NCI-H345 treated with DMSO at 0.1 percent for 48 hours (cell line): ENCODE measurements around the gene TMEM234.
A peak's percentile ranks its signal among the peaks of the same experiment; 100 is the strongest.

ENCODE experiments used
- DNase-seq: peaks from one replicate; lab custom pipeline; 2025; ENCODE audit not compliant: unreplicated experiment; lab: John Stamatoyannopoulos, UW

TMEM234 gene

DNA sequence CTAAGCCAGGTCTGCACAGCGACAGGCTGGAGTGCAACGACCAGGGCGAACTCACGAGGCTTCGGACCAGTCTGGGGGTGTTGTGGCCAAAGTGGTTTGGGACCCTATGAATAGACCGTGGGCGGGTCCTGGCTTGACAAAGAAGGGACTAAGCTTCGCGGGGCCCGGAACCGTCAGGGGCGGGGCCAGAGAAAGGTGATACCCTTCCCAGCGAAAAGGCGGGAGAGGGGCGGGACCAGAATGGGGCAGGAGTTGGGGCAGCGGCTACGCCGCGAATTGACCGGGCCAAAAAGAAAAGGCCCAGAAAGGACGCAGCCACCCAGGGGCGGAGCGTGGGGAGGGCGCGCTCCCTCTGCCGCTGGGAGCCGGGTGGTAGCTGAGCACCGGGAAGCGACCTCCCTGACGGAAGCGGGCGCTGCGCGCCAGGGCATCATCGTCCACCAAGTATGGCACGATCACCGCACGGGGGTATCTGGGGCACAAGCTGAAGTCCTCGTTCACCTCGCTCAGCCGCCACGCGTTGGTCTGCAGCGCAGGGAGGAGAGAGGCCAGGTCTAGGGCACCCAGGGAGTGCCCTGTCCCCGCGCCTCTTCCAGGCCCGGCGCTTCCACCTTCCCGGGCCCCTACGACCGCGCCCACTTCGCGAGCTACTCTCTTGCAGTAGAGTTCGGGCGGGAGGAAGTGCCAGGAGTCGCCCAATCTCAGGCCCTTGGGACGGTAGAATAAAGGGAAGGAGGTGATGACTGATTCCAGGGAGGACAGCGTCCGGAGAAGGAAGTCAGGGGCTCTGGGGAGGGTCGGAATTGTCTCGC is 18.2 kb upstream of the TMEM234 start:
- DNase-seq, result peak; percentile 82

DNA sequence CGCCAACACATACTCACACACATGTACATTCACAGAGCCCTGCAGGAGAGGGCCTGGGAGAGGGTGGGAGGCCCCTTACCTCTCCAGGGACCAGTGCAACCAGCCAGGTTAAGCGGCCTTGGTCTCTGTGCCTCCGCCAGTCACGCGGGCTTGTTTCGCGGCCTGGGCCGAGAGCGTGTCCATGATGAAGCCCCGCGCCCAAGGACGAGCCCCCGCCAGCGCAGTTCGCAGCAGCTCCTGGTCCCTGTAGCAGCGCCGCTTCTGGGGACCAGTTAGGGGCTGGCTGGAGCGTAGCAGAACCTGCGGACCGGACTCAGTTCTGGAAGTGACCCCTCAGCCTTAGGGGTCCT is 17.6 kb upstream of the TMEM234 start:
- DNase-seq, result no peak

DNA sequence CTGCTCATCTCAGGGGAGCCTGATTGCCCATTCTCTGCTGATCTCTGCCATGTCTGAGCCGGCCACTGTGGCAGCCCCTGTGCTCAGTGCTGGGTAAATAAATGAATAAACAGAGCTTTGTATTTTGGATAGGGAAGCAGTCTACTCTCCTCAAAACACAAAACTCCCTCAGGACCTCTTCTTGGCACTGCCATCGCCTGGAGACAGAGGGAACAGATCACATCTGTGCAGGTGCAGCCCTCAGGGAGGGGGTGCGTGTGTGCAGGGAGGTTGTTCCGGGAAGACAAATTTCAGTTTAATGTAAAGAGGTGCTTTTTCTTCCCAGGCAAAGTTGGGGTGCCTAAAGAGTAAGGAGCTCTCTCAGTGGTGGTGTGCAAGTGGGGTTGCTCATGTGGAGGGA is 17.2 kb upstream of the TMEM234 start:
- DNase-seq, result peak; percentile 67

DNA sequence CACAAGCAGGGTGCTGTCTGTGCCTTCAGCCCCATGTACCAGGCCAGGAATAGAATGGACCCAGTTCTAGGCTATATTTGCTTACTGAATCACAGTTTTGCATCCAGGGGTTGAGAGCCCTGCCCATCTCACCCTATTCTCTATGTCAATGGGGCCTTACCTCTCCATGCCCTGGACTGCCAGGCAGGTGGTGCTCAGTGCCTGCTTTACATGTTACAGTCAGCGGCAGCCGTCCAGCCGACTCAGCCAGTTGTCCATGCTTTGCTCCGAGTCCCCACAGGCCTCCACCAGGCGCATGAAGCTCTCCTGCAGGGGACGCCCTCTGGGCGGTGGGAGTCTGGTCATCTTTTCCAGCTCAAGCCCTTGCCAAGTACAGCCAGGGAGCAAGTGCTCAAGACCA is 12.6 kb upstream of the TMEM234 start:
- DNase-seq, result no peak

DNA sequence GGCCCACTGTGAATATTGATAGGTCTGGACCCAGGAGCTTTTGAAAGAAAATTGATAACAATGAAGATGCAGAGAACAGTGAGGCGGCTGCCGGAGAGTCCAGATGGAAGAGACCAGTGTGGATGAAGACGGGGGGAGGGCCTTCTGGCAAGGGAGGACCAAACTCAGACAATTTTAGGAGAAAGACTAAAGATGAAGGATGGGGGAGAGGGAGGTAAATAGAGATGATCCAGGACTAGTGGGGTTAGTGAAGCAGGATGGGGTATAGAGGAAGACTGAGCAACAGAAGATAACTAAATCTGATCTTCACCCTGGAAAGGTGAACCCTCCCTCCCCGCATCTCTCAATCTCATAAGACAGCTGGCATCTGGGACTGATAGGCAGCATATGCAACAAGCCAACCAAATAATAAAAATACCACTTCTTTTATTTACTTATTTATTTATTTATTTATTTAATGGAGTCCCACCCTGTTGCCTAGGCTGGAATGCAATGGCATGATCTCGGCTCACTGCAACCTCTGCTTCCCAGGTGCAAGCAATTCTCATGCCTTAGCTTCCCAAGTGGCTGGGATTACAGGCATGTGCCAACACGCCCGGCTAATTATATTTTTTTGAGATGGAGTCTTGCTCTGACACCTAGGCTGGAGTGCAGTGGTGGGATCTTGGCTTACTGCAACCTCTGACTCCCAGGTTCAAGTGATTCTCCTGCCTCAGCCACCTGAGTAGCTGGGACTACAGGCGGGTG is 10.6 kb upstream of the TMEM234 start:
- no peak for DNase-seq

DNA sequence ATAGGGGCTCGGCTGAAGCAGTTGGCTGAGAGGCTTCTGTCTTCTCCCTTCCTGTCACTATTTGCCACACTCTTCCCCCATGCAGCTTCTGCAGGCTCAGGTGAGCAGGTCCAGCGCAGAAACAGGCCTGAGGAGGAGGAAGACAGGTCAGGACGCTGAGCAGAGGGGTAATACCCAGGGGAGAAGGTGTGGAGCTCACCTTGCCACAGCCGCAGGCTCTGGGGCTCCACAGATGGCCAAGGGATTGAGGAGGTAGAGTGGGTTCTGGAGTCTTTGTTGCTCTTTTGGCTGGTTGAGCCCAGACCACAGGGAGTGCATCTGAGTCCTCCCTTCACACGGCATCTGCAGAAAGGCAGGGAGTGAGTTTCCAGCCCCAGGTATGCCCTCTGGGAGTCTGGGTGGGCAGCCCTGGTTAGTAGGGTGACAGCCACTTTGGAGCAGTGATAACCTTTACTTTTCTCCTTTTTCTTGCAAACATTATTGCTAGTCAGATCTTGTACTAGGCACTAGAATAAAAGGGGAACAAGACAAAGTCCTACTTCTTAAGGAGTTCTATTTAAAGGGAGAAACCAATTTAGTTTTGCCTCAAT is 9.8 kb upstream of the TMEM234 start:
- DNase-seq, result no peak

DNA sequence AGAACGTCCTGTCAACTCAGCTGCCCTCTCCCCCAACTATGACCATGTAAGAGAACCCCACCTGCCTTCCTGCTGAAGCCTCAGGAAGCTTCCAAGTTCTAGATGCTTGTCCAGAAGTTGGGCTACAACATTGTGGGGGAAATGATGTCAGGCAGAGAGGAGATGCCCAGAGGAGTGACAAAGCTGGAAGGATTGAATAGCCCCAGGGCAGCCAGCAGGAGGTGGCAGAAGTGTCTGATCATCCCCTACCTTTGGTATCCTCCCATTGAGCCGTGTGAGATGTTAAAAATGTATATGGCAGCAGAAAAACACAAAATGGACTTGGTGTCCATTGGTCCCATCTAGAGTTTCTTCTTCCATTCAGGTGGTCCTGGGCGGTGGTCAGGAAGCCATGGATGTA is 6.6 kb upstream of the TMEM234 start:
- DNase-seq, result no peak

DNA sequence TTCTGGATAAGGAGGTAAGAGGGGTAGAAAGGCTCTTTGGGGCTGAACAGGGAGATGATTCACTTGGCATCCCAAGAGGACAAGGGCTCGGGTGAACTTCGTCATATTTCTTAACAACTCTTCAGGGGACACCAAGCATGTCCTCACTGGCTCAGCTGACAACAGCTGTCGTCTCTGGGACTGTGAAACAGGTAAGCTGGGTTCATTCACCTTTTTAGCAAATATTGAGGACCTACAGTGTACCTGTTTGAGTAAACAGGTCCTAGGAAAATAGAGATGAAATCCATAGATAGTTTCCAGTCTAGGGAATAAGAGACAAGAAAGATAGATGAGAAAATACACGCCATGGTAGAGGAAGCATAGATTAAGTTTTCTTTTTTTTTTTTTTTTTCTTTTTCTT is 2.1 kb upstream of the TMEM234 start:
- no peak for DNase-seq

DNA sequence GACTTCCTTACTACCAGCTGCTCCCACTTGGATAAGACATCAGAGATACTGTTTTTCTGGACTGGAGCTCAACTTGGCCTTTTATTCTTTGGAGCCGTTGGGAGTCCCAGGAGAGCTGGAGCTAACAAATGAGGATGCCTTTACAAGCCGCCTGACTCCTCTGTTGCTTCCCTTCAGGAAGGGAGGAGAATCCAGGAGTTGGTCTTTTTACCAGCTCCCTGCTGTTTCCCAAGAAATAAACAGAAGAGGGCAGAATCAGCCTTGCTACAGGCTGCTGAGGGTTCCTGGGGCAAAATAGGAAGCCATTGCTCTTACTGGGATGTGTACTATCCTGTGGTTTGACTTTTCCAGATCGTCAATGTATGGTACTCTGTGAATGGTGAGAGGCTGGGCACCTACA is 1.5 kb upstream of the TMEM234 start:
- DNase-seq, result no peak

DNA sequence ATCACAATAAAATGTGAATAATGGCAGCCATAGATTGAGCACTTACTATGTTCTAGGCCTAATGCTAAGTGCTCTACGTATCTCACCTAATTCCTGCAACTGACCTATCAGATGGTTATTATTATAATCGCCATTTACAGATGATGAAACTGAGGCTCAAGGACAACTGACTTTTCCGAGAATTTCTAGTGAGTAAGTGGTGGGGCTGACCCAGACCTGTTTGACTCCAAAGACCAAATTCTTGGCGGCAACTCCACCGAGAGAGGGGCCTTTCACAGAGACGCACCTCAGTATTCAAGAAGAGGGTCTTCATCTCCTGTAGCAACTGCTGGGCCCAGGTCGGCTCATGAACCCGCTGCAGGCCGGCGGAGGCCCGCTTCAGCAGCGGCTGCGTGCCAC is 573 bp downstream of the TMEM234 start:
- no peak for DNase-seq

DNA sequence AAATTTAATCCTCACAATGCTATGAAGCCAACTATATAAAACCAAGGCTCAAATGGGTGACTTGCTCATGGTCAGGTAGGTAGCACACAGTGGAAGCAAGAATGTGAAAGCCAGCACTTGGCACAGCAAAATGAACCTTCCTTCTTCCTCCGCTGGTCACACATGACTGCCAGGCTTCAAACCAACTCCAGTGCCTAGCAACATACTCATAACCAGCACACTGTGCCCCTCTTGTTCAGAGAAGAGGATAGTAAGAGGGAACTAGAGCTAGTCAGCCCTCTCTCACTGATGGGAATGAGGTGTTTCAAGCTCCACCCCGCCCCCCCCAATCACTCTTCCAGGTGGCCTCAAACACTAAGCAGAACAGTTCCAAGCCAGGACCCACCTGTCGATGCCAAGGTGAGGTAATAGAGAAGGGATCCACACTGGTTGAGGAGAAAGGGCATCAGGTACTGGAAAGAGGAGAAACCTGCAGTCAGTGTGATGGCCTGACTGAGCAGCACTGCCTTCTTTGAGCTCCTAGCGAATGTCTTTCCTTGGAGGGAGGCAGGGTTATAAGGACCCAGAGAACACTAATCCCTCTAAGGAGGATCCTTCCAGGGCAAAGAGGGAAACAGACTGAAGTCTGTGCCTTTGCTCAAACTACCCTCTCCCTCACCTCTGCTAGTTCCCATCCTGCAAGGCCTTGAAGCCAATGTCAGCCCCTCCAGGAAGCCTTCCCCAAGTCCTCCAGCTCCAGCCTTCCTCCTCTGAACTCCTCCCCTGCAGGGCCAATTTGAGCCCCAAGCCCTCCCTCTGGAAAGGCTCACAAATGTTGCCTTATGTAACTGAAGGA is 1.2 kb downstream of the TMEM234 start:
- DNase-seq, result no peak

DNA sequence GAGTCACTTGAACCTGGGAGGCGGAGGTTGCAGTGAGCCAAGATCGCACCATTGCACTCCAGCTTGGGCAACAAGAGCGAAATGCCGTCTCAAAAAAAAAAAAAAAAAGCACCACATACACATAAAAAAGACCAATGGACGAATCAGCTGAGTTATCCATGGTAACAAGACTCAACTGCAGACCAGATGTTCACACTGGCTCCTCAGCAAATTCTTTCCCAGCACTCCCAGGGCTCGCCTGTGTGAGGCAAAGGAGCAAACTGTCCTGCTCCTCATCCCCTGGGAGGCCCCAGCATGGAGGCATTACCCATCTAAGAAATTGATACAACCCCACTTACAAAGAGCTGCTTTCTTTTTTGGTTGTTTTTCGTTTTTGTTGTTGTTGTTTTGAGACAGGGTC is 3.1 kb downstream of the TMEM234 start:
- no peak for DNase-seq

DNA sequence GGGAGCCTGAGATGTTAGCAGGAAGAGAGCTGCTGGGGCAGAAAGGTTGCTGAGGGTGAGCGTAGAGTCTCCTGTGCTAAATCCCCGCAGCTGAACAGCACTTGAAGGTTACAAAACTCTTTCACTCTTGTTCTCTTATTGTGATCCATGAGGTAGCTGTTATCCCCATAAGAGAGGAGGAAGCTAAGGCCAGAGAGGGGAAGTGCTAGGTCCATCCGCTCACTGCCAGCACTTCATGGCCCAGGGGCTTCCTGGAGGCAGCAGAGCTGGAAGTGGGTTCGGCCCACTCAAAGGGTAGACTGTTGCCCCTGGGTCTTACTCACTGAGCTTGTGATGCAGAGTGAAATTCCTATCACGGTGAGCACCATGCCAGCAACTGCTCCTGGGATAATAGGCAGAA is 5.6 kb downstream of the TMEM234 start:
- DNase-seq, result no peak

DNA sequence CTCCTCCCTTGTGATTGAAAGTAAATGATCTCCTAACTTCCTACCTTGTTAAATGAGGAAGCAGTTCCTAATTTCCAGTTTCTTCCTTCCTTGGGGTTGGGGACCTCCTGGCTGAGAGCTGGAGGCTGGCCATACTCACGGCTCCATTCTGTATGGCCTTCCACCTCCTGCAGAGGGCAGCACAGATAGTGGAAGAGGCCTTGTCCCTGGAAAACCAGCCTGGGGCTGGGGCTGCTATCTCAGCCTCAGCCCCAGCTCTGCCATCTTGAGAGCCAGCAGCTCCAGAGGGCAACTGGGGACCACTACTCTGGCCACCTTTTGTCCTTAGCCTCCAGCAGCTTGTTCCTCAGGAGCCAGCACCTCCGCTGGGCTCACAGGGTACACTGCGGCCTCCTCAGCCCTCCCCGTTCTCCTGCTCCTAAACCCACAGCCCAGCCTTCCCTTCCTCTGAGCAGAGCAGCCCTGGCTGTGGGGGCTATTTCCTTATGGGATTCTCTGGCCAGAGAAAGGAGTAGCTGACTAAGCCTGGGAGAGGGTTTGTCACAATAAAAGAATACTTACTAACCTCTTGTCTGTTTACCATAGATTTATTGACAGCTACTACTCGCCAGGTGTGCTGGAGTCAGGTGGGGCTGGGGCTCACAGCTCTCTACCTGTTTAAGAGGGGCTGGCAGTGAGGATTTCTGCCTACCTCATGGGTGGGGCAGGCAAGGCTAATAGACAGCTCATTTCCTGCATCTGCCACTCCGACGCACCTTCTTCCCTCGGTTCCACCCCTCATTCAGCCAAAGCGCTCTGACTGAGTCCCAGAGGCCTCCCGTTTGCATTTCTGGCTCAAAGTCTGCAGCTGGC is 6.3 kb downstream of the TMEM234 start:
- DNase-seq, result peak; percentile 18

DNA sequence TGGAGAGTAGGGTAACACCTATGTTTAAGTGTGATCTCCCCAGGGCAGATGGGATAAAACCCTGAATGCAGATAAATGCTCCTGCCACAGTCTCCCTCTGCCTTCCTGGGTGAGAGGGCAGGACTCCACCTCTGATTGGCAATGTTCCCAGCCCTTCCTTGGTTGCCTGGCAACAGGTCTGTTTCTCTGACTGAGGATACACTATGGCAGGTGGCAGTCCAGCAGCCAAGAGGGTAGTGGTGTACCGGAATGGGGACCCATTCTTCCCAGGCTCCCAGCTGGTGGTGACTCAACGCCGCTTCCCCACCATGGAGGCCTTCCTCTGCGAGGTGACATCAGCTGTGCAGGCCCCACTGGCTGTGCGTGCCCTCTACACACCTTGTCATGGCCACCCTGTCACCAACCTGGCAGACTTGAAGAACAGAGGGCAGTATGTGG is 13.2 kb downstream of the TMEM234 start, which contains the start of gene DCDC2B:
DCDC2B (plus strand) TSS at position 199 of the 438 bp plus-strand sequence; CDS start at position 204, 5 bp downstream.
- peak; percentile 66 for DNase-seq

DNA sequence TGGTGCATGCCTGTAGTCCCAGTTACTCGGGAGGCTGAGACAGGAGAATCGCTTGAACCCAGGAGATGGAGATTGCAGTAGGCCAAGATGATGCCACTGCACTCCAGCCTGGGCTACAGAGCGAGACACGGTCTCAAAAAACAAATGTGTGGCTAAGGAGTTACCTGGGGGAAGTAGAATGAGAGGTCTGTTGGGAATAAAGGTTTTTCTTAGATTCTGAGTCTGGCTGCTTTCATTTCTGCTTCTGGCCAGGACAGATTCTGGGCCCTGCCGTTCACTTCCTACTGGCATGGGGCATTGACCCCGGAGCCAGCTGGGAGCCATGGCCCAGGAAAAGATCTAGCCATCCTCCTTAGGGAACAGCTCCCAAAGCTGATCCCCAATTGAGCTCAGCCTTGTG is 13.7 kb downstream of the TMEM234 start:
- DNase-seq, result no peak

DNA sequence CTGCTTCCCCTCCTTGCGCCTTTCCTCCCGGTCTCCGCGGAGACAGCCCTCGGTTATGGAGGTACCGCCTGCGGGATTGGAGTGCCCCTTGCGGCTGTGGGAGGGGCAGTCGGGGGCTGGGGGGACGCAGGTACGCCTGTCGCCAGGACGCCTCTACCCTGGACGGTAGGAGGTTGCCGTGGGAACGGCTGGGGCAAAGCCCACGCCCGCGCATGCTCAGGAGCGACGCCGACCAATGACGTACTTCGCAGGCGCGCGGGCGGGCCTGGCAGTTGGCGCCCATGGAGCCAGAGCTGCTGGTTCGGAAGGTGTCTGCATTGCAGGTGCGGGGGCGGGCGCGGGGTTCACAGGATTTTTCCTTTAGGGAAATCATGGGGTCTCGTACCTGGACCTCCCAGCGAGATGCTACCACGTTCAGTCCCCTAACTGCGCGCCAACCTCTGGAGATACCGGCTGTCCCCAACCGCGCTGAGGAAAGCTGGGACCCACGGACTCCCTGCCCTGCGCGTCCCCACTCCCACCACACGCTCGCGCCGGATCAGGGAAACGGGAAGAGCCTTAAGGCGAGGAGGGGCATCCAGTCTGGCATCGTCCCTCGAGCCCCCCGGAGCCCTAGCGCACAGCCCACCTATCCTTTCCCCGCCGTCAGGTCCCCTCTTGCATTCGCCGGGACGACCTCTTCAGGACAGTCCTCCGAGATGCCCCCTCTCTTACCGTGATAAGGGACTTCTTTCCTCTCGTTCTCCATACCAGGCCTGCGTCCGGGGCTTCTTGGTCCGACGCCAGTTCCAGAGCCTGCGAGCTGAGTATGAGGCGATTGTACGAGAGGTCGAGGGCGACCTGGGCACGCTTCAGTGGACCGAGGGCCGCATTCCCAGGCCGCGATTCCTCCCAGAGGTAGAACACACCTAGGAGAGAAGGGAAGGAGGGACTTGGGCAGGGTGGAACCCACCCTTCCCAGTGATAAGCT is 16.5 kb downstream of the TMEM234 start, which contains the start of gene IQCC:
IQCC (plus strand) TSS at position 271 of the 970 bp plus-strand sequence; CDS start at position 282, 11 bp downstream.
- DNase-seq, result peak; percentile 84

DNA sequence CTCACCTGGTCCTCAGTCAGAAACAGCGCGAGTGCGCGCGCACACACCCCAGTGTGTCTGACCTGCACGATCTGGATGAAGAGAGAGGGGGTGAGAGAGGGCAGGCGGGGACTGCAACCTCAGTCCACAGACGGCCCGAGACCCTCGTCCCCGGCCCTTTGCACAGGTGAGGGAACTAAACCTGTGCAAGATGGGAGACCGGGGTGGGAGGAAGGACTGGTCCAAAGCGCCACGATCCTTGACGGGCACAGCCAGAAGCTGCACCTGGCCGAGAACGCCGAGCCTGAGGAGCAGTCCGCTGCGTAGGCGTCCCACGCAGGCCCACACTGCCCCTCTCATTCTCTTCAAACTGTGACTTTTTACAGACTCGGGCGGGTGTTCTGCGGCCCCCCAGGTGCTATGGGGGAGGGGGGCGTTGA is 17.2 kb downstream of the TMEM234 start:
- DNase-seq, result no peak
